GM18870 (cell line): Measurements from ENCODE around the gene SPATA25.
"Not testable (repeated sequence)": the region's sequence is repeated elsewhere in the genome, so short reads cannot be mapped to it uniquely, and the experiment has no call there.

Experiments used
- ATAC-seq: cut with Tn5 transposase; IDR thresholded peaks from one replicate; pipeline ENCODE4 v1.9.1; 2021; ENCODE audit warnings: moderate library complexity; ENCODE audit not compliant: unreplicated experiment

The SPATA25 gene

GRCh38 chr20:45917790-45918141, 30.3 kb upstream of the SPATA25 start:
- no peak for ATAC-seq

DNA sequence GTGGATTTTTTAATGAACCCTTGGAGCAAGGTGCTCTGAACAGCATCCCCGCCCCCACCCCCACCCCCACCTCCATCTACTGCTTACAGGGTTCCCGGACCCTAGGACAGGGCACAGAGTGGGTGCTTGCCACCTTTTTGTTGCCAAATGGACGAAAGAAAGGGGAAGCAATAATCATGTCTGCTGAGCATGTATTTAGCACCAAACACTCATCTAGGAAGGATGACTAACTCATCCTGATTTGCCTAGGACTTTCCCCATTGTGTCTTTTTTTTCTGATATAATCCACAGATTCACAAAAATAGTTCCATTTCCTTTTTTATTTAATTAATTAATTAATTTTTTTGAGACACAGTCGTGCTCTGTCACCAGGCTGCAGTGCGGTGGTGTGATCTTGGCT, 25.7 kb upstream of the SPATA25 start:
- no peak for ATAC-seq

DNA sequence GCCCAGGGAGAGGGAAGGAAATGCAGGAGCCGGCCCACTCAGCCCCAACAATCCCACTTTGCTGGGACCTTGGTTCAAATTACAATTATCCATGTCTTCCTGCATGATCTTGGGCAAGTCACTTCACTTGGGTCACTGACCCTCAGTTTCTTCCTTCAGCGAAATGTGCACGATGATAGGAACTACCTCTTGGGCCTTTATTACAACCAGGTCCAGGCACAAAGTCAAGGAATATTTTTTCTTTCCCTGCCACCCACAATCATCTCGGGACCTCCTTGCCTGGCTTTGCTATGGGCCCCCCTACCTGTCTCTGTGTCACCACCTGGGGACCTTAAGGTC, 24.9 kb upstream of the SPATA25 start:
- ATAC-seq, result no peak

GRCh38 chr20:45911486-45912343, 24.3 kb upstream of the SPATA25 start, which contains the start of gene PLTP:
Gene PLTP (minus strand): TSS chr20:45912155. CDS start chr20:45911452, 703 bp downstream.
- no peak for ATAC-seq

GRCh38 chr20:45910670-45911485, 23.5 kb upstream of the SPATA25 start:
- peak; percentile 85 for ATAC-seq

DNA sequence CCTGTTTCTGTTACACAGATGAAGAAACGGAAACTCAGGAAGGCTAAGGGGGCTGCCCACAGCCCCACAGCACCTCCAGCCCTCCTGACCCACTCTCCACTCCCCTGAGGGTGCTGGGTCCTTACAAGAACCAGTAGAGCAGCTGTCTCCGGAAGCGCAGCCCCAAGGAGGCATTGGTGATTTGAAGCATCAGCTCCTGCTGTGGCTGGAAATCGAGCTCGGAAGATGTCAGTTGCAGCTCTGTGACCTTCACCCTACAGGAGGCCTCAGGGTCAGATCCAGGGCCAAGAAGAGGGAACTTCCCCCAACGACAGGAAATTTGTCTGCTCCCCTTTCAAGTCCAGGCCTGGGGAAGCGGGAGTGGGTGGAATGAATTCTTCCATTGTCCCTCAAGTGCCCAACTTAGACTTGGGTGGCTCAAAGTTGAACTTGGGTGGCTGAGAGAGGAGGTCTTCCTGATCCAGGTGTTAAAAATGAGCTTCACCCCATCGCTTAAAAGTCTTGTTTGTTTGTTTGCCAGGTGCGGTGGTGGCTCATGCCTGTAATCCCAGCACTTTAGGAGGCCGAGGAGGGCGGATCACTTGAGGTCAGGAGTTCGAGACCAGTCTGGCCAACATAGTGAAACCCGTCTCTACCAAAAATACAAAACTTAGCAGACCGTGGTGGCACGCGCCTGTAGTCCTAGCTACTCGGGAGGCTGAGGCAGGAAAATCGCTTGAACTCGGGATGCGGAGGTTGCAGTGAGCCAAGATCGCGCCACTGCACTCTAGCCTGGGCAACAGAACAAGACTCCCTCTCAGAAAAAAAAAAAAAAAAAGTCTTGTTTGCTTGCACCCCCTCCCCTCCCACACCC, 22.6 kb upstream of the SPATA25 start:
- no peak for ATAC-seq

- no peak for ATAC-seq
These were observed 21.9 kb upstream of the SPATA25 start for GRCh38 chr20:45909336-45909808.

DNA sequence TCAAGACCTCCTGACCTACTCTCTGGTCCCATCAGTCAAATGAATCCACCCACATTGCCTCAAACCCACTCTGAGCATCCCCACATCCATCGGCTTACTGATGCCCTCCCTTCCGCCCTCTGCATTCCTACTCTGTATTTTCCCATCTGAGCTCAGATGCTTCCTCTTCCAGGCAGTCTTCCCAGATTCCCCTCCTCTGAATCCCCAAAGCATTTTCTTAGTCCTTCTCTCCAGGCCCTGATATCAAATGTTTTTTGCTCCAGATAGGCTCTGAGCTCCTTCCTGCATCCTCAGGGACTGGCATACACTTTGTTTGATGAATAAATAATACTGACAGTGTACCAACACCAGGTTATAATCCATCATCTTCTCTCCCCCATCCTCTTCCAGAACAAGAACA, 20.7 kb upstream of the SPATA25 start:
- ATAC-seq, result no peak

- no peak for ATAC-seq
These were observed 20.0 kb upstream of the SPATA25 start for GRCh38 chr20:45907219-45907948.

DNA sequence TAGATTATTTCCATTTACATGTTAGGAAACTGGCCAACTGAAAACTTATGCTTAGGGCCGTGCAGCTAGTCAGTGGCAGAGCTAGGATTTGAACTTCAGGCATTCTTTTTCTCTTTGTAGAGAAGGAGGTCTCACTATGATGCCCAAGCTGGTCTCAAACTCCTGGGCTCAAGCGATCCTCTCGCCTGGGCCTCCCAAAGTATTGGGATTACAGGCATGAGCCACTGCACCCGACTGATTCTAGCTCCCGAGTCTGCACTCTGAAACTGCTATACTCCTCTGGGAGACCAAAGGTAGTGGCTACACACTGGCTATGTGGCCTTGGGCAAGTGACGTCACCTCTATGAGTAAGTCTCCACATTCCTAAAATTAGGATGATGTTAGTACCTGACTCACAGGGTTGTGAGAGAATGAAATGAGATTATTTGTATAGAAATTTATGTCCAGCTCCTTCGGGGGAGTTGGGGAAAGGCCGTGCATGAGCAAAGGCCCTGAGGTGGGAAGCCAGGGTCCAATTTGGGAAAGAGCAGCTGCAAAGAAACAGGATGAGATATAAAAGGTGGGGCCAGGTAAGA, 18.2 kb upstream of the SPATA25 start:
- ATAC-seq, result no peak

- ATAC-seq, result no peak
These were observed 17.4 kb upstream of the SPATA25 start for GRCh38 chr20:45904583-45905504.

- no peak for ATAC-seq
These were observed 14.8 kb upstream of the SPATA25 start for GRCh38 chr20:45902199-45902701.

DNA sequence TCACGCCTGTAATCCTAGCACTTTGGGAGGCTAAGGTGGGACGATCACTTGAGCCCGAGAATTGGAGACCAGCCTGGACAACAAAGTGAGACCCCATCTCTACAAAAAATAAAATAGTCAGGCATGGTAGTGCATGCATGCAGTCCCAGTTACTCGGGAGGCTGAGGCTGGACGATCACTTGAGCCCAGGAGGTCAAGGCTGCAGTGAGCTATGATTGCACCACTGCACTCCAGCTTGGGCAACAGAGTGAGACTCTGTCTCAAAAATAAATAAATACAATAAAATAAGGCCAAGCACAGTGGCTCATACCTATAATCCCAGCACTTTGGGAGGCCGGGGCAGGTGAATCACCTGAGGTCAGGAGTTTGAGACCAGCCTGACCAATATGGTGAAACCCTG, 13.9 kb upstream of the SPATA25 start:
- not testable (repeated sequence) for ATAC-seq

- no peak for ATAC-seq
These were observed 11.8 kb upstream of the SPATA25 start for GRCh38 chr20:45899046-45899835.

GRCh38 chr20:45898285-45898684, 10.9 kb upstream of the SPATA25 start:
- no peak for ATAC-seq

DNA sequence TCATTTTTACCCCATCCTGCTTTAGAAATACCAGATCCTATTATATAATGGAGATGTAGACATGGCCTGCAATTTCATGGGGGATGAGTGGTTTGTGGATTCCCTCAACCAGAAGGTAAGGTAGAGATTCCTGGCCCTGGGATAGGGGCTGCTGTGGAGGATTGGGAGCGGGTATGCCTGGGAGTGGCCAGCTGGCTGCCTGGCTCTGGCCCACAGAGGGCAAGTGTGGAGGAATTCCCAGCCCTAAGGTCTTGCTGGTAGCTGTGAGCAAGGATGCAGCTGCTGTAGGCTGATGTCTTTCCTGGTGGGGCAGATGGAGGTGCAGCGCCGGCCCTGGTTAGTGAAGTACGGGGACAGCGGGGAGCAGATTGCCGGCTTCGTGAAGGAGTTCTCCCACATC, 10.3 kb upstream of the SPATA25 start:
- ATAC-seq, result no peak

GRCh38 chr20:45897289-45897688, 9.9 kb upstream of the SPATA25 start:
- no peak for ATAC-seq

DNA sequence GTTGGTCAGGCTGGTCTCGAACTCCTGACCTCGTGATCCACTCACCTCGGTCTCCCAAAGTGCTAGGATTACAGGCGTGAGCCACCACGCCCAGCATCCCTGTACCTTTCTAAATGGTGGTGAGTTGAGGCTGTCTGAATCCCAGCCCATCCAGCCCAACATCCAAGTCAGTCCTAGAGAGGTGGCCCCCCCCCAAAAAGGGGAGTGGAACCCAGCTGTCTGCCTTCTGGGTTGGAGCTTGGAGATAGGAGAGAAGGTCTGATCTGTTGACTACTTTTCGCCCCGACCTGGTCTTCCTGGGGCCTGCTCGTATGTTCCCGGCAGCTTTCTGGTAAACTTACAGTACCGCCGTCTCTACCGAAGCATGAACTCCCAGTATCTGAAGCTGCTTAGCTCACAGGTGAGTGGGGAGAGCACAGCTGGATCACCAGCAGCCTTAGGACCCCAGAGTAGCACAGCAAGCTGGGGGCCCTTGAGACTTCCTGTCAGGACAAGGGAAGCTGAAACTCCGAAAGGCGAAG, 9.3 kb upstream of the SPATA25 start:
- no peak for ATAC-seq
